Right hindlimb (tissue), 1 donor: Measurements from ENCODE around the gene GDI1.

Experiments used
- DNase-seq: peaks from one replicate; pipeline ENCODE4 v3.0.0-alpha.2; 2018

The GDI1 gene

GRCh38 chrX:154409222-154409871 is 27.6 kb upstream of the GDI1 start, which contains the start of gene DNASE1L1:
Gene DNASE1L1, minus strand, starts transcription at chrX:154409254. Its CDS starts 3,686 bp downstream, at chrX:154405568.
- peak; percentile 62 for DNase-seq

DNA sequence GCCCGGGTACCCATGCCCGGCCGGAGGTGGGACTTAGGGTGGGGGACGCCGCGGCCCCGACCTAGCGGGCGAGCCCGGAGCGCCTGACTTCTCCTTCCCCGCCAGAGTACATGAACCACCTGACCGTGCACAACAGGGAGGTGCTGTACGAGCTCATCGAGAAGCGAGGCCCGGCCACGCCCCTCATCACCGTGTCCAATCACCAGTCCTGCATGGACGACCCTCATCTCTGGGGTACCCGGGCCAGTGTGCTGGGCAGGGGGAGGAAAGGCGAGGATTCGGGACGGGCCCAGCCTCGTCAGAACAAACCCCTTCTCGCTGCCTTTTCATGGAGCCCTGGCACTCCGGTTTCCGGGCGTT is 25.0 kb upstream of the GDI1 start:
- DNase-seq: peak; percentile 74

DNA sequence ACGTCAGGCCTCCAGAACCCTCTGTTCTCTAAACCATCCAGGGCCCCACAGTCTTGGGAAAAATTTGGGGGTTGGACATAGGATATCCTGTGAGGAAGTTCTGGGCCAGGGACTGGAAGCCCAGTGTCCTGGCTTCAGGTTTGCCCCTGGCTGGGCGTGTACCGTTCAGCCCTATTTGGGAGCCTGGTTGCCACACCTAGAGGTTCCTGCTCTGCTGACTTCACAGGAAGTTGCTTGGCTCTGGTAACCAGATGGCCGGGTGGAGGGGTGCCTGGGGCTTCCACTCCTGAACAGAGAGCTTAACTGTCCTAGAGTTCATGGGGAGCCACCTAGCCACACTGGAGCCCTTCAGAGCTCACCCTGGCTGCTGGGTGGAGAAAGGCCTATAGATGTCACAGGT is 24.5 kb upstream of the GDI1 start:
- DNase-seq: no peak

DNA sequence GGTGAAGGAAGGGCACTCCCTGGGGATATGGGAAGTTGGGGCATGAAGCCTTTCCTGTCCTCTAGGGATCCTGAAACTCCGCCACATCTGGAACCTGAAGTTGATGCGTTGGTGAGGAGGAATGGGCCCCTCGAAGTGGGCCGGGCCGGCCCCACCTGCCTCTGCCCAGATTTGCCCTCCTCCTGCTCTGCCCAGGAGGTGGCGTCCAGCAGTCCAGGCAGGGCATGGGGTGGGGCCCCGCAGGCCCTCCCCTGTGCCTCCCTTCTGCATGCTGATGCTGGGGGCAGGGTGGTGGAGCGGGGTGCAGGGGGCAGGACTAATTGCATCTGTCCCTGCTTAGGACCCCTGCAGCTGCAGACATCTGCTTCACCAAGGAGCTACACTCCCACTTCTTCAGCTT is 23.8 kb upstream of the GDI1 start:
- DNase-seq: no peak

DNA sequence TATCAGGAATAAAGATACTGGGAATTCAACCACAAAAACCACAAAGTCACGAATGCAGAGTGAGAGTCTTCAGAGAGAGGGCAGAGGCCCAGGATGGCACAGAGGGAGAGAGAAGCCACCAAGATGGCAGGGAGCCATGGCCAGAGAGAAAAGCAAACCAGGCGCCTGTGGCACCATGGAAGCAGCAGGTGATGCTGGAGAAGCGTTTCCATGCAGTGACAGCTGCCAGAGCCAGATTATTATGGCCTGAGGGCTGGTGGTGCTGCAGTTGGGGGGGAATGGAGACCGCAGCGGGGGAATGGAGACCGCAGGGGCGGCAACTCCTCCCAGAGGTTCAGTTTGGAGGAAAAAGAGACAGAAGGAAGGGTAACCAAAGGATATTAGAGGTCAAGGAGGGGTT is 19.8 kb upstream of the GDI1 start:
- DNase-seq: no peak

DNA sequence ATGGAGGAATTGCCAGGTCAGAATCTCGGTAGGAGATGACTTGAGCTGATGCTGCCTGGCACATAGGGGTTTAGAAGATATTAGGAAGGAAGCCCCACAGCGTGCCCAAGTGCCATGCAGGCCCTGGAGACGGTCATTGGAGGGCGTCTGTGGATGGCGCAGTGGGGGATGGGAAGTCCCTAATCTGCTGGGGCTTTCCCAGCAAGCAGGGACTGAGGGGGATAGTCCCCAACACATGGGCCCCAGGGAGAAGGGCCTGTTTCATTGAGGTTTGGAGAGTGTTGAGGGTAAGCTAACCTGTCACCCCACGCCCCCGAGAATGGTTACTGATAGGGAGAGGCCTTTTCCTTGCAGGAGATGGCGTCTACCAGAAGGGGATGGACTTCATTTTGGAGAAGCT is 17.8 kb upstream of the GDI1 start:
- no peak for DNase-seq

DNA sequence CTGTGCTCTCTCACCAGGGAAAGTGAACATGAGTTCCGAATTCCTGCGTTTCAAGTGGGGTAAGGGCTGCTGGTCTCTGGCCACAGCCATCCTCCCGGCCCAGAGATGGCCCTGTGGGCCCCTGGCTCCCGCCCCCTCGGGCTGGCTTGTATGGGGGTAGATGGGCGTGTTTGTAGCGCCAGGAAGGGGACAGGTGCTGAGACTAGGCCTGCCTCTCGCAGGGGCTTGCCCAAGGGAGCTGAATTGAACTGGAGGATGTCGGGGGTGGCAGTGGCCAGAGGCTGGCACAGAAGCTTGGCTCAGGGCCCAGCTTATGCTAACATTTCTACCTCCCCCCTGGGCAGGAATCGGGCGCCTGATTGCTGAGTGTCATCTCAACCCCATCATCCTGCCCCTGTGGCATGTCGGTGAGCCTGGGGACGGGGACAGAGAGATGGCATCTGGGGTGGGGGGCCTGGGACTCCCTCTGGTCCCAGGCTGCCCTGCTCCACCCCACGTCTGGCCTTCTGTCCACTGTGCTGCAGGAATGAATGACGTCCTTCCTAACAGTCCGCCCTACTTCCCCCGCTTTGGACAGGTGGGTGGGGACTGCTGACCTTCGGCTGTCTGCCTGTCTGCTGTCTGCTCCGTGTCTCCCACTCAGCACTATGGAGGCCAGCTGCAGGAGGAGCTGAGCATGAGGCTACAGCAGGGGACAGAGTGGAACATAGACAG is 17.1 kb upstream of the GDI1 start:
- DNase-seq: no peak

DNA sequence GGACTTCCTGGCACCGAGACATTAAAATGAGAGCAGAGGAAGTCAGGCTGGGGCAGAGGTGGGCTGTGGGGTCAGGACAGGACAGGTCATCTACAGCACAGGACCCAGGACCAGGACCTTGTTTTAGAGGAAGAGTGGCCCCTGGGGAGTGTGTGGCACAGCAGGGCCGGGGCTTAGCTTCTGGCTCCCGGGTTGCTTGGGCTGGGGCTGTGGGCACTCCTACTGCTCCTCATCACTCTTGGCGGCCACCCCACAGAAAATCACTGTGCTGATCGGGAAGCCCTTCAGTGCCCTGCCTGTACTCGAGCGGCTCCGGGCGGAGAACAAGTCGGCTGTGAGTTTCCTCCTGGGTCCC is 16.6 kb upstream of the GDI1 start:
- DNase-seq: no peak

DNA sequence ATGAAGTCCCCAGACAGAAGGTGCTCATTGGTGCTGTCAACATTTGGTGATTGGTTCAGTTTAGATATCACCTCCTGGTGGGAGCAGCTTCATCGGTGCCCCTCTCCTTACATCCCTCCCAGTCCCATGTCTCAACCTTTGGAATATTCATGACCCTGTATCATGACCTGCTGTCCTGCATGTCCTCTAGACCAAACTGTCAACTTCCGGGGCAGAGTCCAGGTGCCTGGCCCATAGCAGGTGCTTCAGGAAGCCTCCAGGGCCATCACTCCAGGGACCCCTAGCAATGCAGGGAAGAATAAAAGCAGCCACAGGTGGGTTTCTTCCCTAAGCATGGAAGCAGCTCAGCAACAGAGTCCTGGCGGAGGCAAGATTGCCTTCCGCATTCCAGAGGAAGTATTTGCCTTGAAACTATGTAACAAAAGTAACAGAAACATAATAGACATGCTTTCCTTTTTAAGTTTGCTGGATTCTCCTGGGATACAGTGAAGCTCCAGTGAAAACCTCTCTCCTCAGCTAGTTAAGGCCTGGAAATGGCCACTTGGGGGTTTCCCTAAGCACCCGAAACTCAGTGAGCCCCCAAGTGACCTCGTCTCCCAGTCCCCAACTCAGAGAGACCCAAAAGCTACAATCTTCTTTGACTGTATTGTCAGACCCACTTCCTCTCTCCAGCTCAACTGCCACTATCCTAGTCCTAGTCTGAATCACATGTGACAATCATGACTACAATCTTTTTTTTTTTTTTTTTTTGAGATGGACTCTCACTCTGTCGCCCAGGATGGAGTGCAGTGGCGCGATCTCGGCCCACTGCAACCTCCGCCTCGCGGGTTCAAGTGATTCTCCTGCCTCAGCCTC is 9.8 kb upstream of the GDI1 start:
- no peak for DNase-seq

DNA sequence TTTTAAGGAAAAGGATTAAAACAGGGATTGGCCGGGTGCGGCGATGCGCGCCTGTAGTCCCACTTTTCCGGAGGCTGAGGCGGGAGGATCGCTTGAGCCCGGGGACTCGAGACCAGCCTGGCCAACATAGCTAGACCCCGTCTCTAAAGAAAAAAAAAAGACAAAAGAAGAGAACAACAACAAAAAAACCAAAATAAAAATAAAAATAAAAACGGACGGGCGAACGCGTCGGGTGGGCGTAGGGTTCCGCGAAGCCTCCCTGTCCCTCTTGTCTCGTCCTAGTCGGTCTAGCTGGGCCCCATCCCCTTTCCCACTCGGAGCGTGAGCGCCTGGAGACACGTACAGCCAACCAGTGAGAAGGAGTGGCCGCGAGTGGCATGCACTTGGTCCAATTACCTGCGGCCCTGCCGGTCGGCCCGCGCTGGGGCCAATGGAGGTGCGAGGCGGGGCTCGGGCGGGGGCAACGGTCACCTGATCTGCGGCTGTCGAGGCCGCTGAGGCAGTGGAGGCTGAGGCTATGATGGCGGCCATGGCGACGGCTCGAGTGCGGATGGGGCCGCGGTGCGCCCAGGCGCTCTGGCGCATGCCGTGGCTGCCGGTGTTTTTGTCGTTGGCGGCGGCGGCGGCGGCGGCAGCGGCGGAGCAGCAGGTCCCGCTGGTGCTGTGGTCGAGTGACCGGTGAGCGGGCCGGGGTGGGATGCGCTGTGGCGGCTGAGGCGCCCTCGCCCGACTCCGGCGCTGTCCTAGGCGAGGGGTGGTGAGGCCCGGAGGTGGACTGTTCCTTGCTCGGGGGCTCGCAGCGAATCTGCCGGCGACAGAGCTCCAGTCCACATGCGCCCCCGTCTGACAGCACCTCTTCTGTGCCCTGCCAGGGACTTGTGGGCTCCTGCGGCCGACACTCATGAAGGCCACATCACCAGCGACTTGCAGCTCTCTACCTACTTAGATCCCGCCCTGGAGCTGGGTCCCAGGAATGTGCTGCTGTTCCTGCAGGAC is 8.5 kb upstream of the GDI1 start, which contains the start of gene ATP6AP1:
TSS of gene ATP6AP1 (plus strand) at position 502 of the 996 bp plus-strand sequence. CDS start at position 518, 16 bp downstream.
- DNase-seq: peak; percentile 96

DNA sequence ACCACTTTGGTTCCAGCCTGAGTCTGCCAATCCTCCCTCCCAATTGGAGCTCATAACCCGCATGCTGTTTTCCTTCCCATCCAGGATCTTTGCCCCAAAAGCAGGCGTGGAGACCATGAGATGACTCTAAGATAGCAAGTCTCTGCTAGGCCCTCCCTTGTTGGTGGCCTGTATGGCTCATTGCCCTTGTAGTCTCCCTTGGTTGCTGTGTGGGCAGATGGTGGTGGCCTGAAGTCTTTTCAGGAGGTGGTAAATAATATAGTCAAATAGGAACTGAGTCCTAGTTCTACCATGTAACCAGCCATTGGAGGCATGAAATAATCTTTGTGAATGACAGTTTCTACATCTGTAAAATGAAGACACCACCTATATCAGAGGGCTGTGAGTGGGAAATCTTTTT is 7.2 kb upstream of the GDI1 start:
- no peak for DNase-seq

DNA sequence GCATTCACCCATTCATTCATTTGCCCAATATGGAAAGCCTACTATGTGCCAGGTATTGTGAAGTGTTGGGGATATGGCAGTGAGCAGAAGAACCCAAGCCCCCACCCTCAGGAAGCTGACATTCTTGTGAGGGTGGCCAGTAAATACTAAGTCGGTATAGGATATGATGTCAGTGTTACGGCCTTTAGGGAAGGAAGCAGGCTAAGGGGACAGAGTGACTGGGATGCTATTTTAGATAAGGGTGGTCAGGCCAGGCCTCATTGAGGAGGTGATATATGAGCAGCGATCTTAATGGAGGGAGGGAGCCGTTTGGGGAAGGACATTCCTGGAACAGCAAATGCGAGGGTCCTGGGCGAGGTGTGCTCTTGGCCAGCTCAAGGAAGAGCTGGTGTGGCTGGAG is 6.5 kb upstream of the GDI1 start:
- no peak for DNase-seq

GRCh38 chrX:154430916-154431315 is 6.0 kb upstream of the GDI1 start:
- DNase-seq: no peak

- DNase-seq: no peak
These were observed 5.6 kb upstream of the GDI1 start for GRCh38 chrX:154431341-154431740.

DNA sequence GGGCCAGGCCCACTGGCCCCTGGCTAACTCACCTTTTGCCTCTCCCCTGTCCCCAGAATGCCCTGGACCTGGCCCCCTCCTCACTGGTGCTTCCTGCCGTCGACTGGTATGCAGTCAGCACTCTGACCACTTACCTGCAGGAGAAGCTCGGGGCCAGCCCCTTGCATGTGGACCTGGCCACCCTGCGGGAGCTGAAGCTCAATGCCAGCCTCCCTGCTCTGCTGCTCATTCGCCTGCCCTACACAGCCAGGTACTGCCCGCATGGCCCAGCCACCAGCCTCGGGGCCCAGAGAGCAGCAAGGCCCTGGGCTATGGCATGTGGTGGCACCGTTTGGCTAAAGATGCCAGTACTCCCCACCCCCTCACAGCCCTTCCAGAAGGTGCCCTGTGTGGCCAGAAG is 4.7 kb upstream of the GDI1 start:
- no peak for DNase-seq

DNA sequence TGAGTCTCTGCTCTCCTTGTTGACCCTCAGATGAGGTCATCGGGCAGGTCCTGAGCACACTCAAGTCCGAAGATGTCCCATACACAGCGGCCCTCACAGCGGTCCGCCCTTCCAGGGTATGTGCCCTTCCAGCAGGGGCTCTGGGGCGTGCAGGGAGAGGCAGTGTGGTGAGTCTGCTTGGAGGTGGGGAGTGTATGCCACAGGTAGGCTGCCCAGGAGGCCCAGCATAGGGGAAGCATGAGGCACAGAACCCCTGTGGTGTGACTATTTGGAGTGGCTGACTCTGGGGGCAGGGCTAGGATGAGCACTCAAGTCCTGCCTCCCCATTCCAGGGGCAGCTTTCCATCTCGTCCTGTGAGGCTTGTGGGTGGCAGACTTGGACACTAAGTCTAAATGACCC is 3.3 kb upstream of the GDI1 start:
- DNase-seq: no peak

- no peak for DNase-seq
These were observed 2.4 kb upstream of the GDI1 start for GRCh38 chrX:154434394-154435168.

GRCh38 chrX:154435171-154435733 is 1.7 kb upstream of the GDI1 start:
- DNase-seq: no peak

DNA sequence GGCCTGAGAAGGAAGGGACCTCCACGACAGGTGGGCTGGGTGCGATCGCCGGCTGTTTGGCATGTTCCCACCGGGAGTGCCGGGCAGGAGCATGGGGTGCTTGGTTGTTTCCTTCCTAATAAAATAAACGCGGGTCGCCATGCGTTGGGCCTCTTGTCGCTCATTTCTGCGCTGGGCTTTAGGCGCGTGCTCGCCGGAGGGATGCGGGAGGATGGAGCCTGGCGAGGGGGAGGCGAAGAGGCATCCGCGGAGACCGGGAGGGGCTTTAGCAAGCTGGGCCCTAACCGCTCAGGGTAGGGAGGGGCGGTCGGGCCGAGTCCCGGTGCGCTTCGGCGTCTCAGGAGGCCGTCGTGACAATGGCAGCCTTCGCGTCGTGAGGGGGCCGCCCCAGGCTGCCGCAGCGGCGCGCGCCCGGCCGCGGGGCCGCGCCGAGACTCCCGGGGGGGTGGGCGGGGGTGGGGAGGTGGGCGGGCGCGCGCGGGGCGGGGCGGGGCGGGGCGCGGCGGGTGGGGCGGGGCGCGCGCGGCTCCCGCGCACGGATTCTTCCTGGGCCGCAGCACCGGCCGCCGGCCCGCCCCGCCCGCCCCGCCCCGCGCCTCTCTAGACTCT is 476 bp upstream of the GDI1 start:
- DNase-seq: peak; percentile 46

GRCh38 chrX:154437971-154438893 is 1.3 kb downstream of the GDI1 start:
- no peak for DNase-seq
